Activated B cell treated with CpG ODN at 0.5 μM for 24 hours (primary cell): Measurements from ENCODE around the gene ARHGEF19. TPM values are rescaled to one million over a fixed set of nuclear protein-coding genes. Genes with fewer than 3 reads are reported as not detected.
A peak's percentile ranks its signal among the peaks of the same experiment; 100 is the strongest.

ENCODE experiments used
- ATAC-seq: fragments of 200-7000 bp; cut with Tn5 transposase; one replicate; pipeline ENCODE4 v1.10.0; 2021; ENCODE audit warnings: low read depth, mild to moderate bottlenecking, moderate library complexity
- CTCF ChIA-PET: fragments of 350-600 bp; sonication (Branson Sonifier 250); formaldehyde crosslinking; loops from one replicate; lab custom pipeline; 2021; ENCODE audit warnings: antibody characterized with exemption; lab: Charles Lee
- POLR2A ChIA-PET: fragments of 350-600 bp; sonication (Branson Sonifier 250); formaldehyde crosslinking; loops from one replicate; lab custom pipeline; 2021; ENCODE audit warnings: antibody characterized with exemption; lab: Charles Lee
- DNase-seq: peaks from one replicate; pipeline ENCODE4 v3.0.0; 2022
- H3K27ac Mint-ChIP-seq: one replicate; pipeline ENCODE4 v1.8.0; 2020; ENCODE audit warnings: mixed read lengths
- H3K27me3 Mint-ChIP-seq: one replicate; pipeline ENCODE4 v1.8.0; 2021; ENCODE audit warnings: mixed read lengths
- H3K36me3 Mint-ChIP-seq: one replicate; pipeline ENCODE4 v1.8.0; 2021; ENCODE audit warnings: low read depth, mixed read lengths
- H3K4me1 Mint-ChIP-seq: one replicate; pipeline ENCODE4 v1.8.0; 2021; ENCODE audit warnings: mixed read lengths
- H3K4me3 Mint-ChIP-seq: one replicate; pipeline ENCODE4 v1.8.0; 2020; ENCODE audit warnings: mild to moderate bottlenecking, mixed read lengths
- H3K9me3 Mint-ChIP-seq: one replicate; pipeline ENCODE4 v1.8.0; 2020; ENCODE audit warnings: mixed read lengths
- intact Hi-C: fragments of 100-400 bp; cut with micrococcal nuclease; formaldehyde crosslinking; loops from one replicate; pipeline ENCODE4 v1.15.1; 2024
- total RNA-seq: library from RNA; stranded (reverse); gene quantifications from 2 replicates; pipeline ENCODE4 v1.2.3, GENCODE V29; 2022
- TF ChIP-seq, protein P1 (sequence below): fragments of 200-600 bp; IDR thresholded peaks from one replicate; pipeline ENCODE4 v1.8.0; 2022; ENCODE audit warnings: antibody characterized with exemption, mild to moderate bottlenecking

The ARHGEF19 gene
- total RNA-seq, 1 donor from 2014 or later = 7.7 TPM

DNA sequence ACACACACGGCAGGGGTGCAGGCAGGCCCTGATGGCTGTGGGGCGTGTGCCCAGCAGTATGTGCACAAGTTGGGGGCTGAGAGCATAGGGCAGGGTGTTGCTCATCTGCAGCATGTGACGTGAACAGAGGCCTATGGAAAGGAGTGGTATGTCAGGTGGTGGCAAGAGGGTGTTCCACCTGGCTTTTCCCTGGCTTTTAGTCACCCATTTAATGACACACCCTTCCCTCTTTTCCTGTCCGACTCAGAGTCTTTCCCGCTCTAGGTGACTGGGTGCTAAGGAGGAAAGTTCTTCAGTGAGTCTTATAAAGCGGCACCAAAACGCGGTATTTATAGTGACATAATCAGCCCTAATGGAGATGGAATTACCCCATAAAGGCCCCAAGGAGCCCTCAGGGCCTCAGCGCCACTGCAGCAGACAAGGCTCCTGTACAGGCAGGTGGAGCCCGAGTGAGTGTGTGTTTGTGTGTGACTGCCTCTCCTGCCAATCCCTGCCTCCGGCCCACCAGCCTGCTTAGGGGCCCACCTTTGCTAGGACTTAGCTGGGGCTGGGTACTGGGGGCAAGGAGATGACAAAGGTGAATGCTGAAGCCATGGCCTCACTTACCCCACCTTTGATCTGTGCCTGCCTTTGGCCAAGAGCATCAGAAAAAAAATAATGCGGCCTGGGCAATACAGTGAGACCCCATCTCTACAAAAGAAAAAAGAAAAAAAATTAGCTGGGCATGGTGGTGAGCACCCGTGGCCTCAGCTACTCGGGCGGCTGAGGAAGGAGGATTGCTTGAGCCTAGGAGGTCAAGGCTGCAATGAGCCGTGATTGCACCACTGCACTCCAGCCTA lies 53.2 kb downstream of the ARHGEF19 start:
- Mint-ChIP-seq H3K27ac (peak overlapping the region; percentile 14), H3K36me3 (no peaks in the 10 kb centered on the region), H3K27me3 (peaks cover 2% of the 10 kb centered on the region), H3K9me3 (no peaks in the 10 kb centered on the region), H3K4me1 (peaks cover 22% of the 10 kb centered on the region), H3K4me3 (no peak overlapping the region)
- ChIA-PET POLR2A (no interaction called here), CTCF (no interaction called here)
- ATAC-seq = no peak
- DNase-seq = no peak
- intact Hi-C loops = no loop called here
- TF ChIP-seq, protein P1, sequence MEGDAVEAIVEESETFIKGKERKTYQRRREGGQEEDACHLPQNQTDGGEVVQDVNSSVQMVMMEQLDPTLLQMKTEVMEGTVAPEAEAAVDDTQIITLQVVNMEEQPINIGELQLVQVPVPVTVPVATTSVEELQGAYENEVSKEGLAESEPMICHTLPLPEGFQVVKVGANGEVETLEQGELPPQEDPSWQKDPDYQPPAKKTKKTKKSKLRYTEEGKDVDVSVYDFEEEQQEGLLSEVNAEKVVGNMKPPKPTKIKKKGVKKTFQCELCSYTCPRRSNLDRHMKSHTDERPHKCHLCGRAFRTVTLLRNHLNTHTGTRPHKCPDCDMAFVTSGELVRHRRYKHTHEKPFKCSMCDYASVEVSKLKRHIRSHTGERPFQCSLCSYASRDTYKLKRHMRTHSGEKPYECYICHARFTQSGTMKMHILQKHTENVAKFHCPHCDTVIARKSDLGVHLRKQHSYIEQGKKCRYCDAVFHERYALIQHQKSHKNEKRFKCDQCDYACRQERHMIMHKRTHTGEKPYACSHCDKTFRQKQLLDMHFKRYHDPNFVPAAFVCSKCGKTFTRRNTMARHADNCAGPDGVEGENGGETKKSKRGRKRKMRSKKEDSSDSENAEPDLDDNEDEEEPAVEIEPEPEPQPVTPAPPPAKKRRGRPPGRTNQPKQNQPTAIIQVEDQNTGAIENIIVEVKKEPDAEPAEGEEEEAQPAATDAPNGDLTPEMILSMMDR = no peak

DNA sequence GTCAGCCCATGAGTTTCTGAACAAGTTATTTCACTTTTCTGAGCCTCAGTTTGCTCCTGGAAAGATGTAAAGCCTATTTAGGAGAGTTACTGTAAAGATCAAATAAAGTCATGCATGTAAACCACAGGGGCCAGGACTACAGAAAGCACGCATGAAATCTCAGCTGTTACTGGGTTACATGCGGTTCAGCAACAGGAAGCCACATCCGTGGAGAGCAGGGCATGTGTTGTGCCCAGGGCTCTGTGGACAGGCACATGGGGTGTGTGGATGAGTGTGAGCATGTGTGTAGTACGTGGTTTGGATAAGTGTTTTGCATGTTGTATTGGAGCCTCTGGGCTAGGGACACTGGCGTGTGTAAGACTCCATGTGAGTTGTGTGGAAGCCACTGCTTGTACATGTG lies 54.4 kb downstream of the ARHGEF19 start:
- Mint-ChIP-seq H3K36me3 (no peaks in the 10 kb centered on the region), H3K4me3 (no peak overlapping the region), H3K27me3 (peaks cover 7% of the 10 kb centered on the region), H3K4me1 (peaks cover 34% of the 10 kb centered on the region), H3K27ac (no peak overlapping the region), H3K9me3 (no peaks in the 10 kb centered on the region)
- no peak for DNase-seq
- intact Hi-C loops = no loop called here
- ATAC-seq = no peak
- TF ChIP-seq, protein P1 = no peak
- ChIA-PET POLR2A (no interaction called here), CTCF (no interaction called here)

GRCh38 chr1:16156848-16157495 lies 55.5 kb downstream of the ARHGEF19 start:
- intact Hi-C loops = no loop called here
- Mint-ChIP-seq H3K4me3 (no peak overlapping the region), H3K9me3 (no peaks in the 10 kb centered on the region), H3K36me3 (no peaks in the 10 kb centered on the region), H3K27ac (no peak overlapping the region), H3K27me3 (peaks cover 11% of the 10 kb centered on the region), H3K4me1 (peaks cover 30% of the 10 kb centered on the region)
- DNase-seq = no peak
- CTCF ChIA-PET = no interaction called here
- ATAC-seq = no peak
- POLR2A ChIA-PET = interaction anchor here (0.7 kb wide), 1 partner anchor 190 kb away, joined by 4 read pairs; no protein-coding TSS in a partner anchor
- TF ChIP-seq, protein P1 = no peak

DNA sequence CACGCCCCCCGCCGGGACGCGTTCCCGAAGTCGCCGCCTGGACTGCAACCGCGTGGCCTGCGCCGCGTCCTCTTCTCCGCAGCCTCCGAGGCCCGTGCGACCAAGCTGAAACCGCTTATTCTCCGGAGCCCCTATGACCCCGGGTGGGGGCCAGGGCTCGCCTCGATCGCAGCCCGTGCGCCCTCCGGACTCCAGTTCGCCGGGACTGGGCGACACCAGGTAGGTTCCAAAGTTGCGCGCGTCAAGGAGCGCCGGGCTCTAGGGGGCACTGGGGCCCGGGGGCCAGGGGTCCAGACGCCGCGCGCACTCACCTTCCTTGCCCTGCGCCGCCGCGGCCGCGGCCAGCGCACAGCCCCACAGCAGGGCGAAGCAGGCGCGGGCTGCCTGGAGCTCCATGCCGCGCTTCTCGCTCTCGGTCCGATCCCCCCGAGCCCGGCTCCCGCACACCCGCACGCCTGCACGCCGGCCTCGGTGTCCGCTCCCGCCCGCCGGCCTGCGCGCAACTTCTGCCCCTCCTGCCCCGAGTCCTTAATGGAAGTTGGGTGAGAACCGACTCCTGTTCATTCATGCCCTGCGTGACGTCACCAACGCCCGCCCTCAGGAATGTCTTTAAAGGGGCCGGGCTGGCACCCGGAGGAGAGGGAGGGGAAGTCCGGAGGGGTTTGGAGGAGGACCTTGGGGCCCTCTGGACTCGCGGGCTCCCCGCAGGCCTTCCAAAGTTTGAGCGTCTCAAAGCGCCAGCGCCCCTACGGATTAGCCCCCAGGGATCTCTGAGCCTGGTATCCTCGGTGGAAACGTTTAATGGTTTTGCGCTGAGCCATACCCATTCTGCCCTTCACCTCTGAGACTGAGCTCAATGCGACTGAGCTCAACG lies 56.7 kb downstream of the ARHGEF19 start, which contains the start of gene EPHA2:
Gene EPHA2, minus strand, starts transcription at position 533 of the 874 bp plus-strand sequence. Its CDS starts 137 bp downstream, at position 396.
- Mint-ChIP-seq H3K4me1 (peaks cover 30% of the 10 kb centered on the region), H3K27me3 (peaks cover 15% of the 10 kb centered on the region), H3K4me3 (peak within 1 kb of the TSS; percentile 72), H3K27ac (no peak within 1 kb of the TSS), H3K36me3 (no peaks in the 10 kb centered on the region), H3K9me3 (no peaks in the 10 kb centered on the region)
- DNase-seq (no peak), ATAC-seq (peak; percentile 35)
- intact Hi-C loops = loop anchor here (2.0 kb wide), 1 partner anchor 13 kb away; no protein-coding TSS in a partner anchor
- POLR2A ChIA-PET = interaction anchor here (0.6 kb wide), 1 partner anchor 30 kb away, joined by 3 read pairs; no protein-coding TSS in a partner anchor
- TF ChIP-seq, protein P1 = no peak
- CTCF ChIA-PET = no interaction called here
